HG03060 (cell line): Measurements from ENCODE around the gene DRAM2.

Experiments used
- ATAC-seq: cut with Tn5 transposase; IDR thresholded peaks from one replicate; pipeline ENCODE4 v1.9.1; 2021; ENCODE audit warnings: low read depth, moderate number of reproducible peaks; ENCODE audit not compliant: unreplicated experiment

The DRAM2 gene

DNA sequence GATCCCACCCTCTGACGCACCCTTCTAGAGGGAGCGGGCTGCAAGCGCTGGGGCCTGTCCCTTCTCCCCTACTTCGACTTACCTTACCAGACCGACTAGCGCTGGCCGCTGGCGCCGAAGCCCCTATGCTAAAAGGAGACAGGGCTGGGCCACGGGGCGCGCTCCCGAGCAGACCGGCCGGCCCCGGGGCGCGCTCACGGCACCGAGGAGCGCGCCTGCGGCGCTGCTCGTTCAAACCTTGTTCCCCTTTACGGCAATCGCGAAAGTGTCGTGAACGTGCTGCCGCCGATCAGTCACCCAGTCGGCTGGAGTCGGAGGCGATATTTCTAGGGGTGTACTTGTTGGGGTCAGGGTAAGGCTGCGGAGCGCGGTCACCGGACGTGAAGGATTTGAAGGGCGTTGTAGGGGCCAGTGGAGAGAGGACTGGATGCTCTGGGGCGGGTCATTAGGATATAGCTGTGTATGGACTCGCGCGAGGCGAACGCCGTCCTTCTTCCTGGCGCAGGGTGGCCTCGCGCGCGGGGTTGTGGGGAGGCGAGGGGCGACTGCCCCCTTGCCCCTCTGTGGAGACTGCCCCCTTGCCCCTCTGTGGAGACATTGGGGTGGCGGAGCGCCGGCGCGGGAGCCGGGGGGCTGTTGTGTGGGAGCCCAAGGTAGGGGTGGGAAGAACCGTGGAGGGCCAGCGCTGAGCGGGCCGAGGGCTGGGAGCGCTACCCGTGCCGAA lies at the start of gene DRAM2, which contains the start of gene CEPT1:
Gene DRAM2, minus strand, starts transcription at position 138 of the 724 bp plus-strand sequence. CDS start 8,539 bp downstream, outside the sequence.
Gene CEPT1, plus strand, starts transcription at position 268 of the 724 bp plus-strand sequence. CDS start 7,492 bp downstream, outside the sequence.
- peak; percentile 37 for ATAC-seq

GRCh38 chr1:111184663-111185062 lies 44.8 kb upstream of the DRAM2 start:
- no peak for ATAC-seq

DNA sequence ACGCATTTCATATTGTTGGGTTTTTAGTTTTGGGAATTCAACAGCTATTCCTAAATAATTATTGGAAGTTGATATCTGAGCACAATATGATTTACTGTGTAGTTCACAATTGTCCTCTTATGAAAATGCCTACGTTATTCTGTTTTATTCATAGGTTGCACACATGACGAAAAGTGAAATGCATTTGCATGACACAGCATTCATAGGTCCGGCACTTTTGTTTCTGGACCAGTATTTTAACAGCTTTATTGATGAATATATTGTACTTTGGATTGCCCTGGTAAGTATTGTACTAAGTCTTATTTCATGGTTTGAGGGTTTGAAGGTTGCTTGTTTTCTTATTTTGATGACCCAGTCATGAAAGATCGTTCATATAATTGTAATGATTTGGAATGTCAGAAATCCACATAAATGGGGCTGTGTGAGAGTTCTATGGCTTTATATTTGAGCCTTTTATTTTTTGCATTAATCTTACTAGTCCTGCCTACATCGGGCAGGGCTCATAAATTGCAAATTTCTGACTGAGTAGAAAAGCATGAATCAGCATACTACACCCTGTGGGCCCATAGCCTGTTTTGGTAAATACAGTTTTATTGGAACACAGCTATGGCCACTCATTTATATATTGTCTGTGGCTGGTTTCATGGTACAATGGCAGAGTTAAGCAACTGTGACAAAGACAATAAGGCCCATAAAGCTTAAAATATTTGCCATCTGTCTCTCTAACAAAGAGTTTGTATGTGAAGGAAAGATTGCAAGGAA lies 43.6 kb upstream of the DRAM2 start:
- ATAC-seq = no peak

DNA sequence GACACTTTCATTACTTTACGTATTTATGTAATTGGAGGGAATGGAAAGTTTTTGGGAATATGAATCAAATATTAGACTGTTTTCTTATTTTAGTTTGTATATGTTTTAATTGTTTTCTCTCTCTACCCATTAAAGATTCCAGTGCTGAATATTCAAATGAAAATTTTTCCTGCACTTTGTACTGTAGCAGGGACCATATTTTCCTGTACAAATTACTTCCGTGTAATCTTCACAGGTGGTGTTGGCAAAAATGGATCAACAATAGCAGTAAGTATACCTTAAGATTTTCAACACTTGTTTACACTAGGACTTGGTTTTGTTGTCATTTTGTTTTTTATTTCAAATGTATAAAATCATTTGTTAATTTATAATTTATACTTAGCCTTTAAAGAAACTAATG lies 42.2 kb upstream of the DRAM2 start:
- ATAC-seq = no peak

DNA sequence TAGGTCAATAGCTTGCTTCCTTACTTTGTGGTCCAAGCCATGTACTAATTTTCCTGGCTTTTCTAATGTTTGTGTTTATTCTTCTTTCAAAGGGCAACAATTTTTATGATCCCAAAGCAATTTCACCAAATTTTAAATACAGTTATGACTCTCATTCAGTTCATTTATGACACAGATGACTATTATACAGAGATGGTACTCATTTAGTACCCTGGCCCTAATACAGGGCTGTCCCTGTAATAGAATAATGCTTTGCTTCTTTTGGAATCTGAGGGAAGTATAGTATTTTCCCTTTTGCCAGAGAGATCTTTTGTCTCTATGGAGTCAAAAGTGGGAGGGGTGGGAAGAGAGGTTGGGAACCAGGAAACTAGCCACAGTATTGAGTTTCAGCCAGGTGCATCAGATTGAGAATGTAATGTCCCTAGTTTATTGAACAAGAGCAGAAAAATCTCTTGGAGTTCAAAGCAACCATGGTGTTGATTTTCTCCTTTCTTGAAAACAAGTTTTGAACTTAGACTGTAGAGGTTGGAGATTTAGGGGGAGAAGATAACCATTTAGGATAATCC lies 40.2 kb upstream of the DRAM2 start:
- no peak for ATAC-seq

DNA sequence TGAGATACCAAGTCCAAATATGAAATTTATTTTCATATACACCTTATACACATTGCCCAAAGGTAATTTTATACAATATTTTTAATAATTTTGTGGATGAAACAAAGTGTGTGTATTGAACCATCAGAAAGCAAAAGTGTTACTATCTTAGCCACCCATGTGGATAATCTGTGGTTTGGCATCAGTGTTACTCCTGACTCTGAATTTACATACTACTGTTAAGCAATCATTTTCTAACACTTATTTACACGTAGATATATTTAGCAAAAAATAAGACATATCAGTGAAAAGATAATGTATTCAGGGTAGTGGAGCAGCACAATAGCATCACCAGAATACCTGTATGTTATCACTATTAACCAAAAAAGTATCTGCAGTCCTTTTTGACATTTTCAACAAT lies 36.8 kb upstream of the DRAM2 start:
- ATAC-seq = no peak

- ATAC-seq = no peak
Observed at GRCh38 chr1:111175349-111175748, 35.5 kb upstream of the DRAM2 start.

DNA sequence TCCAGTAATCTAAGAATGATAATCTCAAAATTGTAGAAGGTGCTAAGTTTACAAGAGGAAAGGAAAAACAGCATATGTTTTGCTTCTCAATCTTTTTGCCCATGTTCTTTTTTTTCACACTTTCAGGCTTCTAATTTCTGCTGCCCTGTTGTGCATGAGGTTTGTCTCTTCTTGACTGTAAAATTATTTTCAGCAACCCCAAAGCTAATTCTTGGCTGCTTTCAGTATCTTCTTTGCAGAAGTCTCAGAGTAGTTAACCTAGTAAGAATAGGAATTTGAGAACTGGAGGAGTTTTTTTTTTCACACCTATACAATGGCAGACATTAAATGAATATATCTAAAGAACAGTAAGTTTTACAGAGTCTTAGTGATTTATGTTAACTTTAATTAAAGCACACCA lies 34.2 kb upstream of the DRAM2 start:
- ATAC-seq = no peak

DNA sequence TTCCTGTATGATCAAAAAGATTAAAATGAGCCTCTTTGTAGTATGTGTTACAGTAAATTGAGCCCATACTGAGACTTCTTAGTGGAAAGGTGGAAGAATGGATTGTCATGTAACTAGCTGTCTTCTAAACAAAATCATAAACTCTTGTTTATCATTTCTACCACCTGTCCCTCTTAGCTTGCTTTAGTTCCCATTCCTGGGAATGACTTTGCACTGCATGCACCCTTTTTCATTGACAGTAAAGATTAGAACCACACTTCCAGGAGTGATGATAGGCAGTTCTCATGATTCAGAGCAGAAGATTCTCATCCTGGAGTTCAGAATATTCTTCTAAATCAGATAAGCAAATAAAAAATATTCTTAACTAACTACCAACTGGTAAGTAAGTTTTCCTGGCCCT lies 32.6 kb upstream of the DRAM2 start:
- ATAC-seq = no peak

DNA sequence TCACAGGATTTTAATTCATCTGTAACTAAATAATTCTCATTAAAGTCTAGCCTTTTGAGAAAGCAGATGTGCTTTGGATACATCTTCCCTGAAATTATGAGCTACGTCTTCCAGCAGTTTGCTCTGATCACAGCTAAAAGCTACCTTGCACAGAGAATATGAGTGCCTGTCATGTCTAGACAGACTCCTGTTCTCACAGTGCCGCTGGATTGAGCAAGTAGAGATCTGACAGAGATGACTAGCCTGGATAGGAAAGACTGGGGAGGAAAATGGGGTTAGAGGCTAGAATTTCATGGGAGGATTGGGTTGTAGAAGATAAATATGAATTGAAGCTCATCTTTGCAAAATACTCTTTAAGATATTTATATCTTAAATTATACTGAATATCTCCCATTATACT lies 24.3 kb upstream of the DRAM2 start:
- ATAC-seq = no peak

DNA sequence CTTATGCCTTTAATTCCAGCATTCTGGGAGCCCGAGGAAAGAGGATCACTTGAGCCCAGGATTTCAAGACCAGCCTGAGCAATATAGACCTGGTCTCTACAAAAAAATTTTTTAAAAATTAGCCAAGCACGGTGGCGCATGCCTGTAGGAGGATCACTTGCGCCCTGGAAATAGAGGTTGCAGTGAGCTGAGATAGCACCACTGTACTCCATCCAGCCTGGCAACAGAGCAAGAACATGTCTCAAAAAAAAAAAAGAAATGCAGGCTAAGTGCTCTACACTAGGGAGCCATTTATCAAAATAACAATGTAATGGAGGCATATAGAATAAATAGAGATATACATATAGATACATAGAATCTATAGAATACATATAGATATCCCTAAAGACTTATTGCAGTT lies 23.5 kb upstream of the DRAM2 start:
- no peak for ATAC-seq

GRCh38 chr1:111162488-111162880 lies 22.6 kb upstream of the DRAM2 start:
- ATAC-seq = no peak

DNA sequence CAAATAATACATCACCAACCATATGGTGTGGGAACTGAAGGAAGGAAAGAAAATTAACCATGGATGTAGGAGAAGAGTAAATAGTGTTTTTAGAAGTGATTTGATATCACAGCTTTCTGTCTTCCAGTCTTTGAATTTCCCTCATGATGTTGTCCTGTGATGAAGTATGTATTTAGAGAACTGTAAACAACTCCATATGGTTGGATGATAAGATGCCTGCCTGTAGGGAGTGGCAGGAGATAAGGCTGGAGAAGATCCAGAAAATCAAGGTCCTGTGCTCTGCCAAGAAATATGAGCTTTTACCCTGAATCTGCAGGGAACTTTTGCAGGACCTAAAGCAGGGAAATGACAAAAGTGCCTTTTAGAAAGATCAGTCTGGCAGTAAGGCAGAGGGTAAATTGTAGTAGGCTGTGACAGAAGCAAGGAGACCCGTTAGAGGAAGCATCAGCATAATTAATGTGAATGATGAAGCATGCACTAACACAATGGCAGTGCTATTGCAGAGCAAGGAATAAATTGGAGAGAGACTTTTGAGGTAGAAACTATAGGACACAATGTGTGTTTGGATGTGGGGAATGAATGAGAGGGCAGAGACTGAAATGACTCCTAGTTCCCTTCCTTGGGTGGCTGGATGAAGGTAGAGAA lies 22.1 kb upstream of the DRAM2 start:
- ATAC-seq = no peak

GRCh38 chr1:111157431-111157830 lies 17.5 kb upstream of the DRAM2 start:
- ATAC-seq = no peak

DNA sequence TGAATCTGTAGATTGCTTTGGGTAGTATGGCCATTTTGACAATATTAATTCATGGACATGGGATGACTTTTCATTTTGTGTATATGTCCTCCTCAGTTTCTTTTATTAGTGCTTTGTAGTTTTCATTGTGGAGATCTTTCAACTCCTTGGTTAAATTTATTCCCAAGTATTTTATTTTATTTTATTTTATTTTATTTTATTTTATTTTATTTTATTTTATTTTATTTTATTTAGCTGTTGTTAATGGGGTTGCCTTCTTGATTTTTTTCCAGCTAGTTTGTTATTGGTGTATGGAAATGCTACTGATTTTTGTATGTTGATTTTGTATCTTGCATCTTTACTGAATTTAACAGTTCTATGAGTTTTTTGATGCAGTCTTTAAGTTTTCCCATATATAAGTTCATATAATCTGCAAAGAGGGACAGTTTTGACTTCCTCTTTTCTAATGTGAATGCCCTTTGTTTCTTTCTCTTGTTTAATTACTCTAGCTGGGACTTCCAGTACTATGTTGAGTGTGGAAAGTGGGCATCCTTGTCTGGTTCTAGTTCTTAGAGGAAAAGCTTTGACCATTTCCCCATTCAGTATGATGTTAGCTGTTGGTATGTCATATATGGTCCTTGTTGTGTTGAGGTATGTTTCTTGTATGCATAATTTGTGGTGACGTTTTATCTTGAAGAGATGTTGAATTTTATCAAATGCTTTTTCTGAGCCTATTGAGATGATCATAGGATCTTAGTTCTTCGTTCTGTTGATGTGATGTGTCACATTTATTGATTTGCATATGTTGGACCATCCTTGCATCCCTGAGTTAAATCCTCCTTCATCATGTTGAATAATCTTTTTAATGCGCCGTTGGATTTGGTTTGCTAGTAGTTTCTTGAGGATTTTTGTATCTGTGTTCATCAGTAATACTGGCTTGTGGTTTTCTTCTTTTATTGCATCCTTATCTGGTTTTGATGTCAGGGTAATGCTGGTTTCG lies 14.4 kb upstream of the DRAM2 start:
- no peak for ATAC-seq

GRCh38 chr1:111151838-111152237 lies 11.9 kb upstream of the DRAM2 start:
- ATAC-seq = no peak

DNA sequence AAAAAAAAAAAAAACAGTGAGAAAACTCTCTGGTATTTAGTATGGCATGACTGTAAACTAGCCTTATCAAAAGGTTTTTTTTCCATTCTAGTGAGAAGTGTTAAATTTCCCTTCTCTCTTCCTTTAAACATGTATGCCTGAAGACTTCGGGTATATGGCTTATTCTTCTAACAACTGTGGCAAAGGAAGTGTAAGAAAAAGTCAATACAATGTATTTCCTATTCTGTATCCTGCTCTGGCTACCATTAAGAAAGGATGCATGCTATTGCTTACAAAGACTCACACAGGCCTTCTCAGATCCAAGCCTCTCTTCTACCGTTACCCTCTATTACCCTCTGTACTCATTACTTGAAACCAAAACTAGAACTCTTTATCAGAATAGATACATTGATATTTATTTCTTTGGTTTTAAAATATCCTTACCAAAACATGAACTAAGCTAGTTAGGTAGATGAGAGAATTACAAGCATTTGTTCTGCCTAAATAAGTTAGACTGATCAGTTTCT lies 8.5 kb upstream of the DRAM2 start:
- no peak for ATAC-seq

GRCh38 chr1:111147948-111148347 lies 8.1 kb upstream of the DRAM2 start:
- ATAC-seq = no peak

DNA sequence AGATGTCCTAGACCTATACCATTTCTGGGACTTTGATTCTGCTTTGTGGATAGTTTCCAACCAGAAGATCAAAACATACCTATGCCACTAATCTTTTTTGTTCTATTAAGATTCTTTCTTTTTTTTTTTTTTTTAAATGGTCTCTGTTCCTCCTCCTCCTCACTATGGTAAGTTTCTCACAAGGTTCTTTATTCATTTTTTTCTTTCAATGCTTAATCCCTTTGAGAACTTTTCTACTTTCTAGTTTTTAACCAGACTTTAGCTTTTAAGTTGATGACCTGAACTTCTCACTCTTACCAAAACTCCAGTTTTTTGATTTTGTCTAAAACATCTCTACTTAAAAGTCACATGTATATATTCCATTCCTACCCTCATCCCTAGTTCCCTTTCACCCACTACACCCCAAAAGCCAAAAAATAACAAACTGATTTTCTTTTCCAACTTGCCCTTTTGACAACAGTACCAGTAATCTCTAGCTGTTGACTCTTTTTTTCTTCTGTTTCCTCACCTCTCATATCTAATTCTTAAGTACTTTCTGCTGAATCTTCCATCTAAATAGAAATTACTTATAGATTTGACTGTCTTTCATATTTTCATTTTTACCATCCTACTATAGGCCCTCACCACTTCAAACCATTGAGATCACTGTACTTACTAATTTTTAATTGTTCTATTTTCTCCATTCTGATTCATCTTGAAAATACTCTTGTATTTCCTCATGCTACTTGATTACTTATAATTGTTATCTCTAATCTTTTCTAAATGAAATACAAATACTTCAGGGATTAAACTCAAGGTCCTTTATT lies 6.3 kb upstream of the DRAM2 start:
- no peak for ATAC-seq
